GM12874 (cell line): ENCODE measurements around the gene ATP5F1B.

Source experiments
- CTCF ChIP-seq: IDR thresholded peaks from 2 replicates; pipeline ENCODE4 v1.5.1; 2011; ENCODE audit warnings: low read depth, mild to moderate bottlenecking, control low read depth, low read length, moderate library complexity; ENCODE audit not compliant: insufficient read depth

The ATP5F1B gene

GRCh38 chr12:56641219-56641618 lies 4.6 kb downstream of the ATP5F1B start:
- TF ChIP-seq CTCF = no peak

GRCh38 chr12:56637621-56638020 lies 8.2 kb downstream of the ATP5F1B start:
- no peak for TF ChIP-seq CTCF

- TF ChIP-seq CTCF = peak; percentile 79
Observed at GRCh38 chr12:56636675-56637540, 8.9 kb downstream of the ATP5F1B start.

GRCh38 chr12:56635806-56636674 lies 9.7 kb downstream of the ATP5F1B start:
- TF ChIP-seq CTCF = no peak

- peak; percentile 31; the same call in 1 of the 2 replicates for TF ChIP-seq CTCF
Observed at GRCh38 chr12:56634837-56635791, 10.7 kb downstream of the ATP5F1B start.

- no peak for TF ChIP-seq CTCF
Observed at GRCh38 chr12:56634242-56634836, 11.4 kb downstream of the ATP5F1B start.
